ENCODE data around the gene EHBP1. TPM values are rescaled to one million over a fixed set of nuclear protein-coding genes. Genes with fewer than 3 reads are reported as not detected.

The EHBP1 gene
- total and polyA plus RNA-seq, 8 donors: 10.2 to 142 (median 37.9) TPM

DNA sequence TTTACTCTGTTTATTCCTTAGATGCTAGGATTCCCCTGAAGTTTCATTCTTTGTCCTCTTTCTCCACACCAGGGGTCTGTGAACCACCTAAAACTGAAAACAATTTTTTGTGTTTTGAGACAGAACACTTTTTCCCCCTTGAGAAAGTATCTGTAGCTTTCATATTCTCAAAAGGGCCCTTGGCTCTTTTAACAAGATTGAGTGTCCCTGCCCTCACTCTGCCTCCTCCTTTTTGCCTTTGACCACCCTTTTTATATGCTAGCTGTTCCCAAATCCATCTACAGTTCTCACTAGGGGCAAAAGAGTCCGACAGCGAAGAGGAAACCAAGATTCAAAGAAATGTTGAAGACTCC, 883 bp upstream of the EHBP1 start:
- Histone ChIP-seq H3K27ac (peak overlapping the region; percentile 78 to 97 (median 93)), H3K4me1 (peaks cover 24 to 41% (median 34%) of the 10 kb centered on the region in 4 donors), H3K36me3 (no peaks in the 10 kb centered on the region), H3K4me3 (peak overlapping the region; percentile 85 to 97 (median 95)), H3K27me3 (no peaks in the 10 kb centered on the region), H3K9me3 (no peaks in the 10 kb centered on the region)
- TF ChIP-seq, protein P1, sequence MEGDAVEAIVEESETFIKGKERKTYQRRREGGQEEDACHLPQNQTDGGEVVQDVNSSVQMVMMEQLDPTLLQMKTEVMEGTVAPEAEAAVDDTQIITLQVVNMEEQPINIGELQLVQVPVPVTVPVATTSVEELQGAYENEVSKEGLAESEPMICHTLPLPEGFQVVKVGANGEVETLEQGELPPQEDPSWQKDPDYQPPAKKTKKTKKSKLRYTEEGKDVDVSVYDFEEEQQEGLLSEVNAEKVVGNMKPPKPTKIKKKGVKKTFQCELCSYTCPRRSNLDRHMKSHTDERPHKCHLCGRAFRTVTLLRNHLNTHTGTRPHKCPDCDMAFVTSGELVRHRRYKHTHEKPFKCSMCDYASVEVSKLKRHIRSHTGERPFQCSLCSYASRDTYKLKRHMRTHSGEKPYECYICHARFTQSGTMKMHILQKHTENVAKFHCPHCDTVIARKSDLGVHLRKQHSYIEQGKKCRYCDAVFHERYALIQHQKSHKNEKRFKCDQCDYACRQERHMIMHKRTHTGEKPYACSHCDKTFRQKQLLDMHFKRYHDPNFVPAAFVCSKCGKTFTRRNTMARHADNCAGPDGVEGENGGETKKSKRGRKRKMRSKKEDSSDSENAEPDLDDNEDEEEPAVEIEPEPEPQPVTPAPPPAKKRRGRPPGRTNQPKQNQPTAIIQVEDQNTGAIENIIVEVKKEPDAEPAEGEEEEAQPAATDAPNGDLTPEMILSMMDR (IDR thresholded peaks at IDR 0.05): no peak
- TF ChIP-seq POLR2AphosphoS5 (IDR thresholded peaks at IDR 0.05) (no peak), EP300 (IDR thresholded peaks at IDR 0.05) (no peak), POLR2A (IDR thresholded peaks at IDR 0.05) (no peak)
- DNase-seq: no peak
- intact Hi-C loops (cut with DNase I; ENCODE audit: low total_unique reads): no loop called here
- WGBS, 5 donors: 0 to 19% (median 5%) methylated on average over 2 of the region's 2 CpGs

DNA sequence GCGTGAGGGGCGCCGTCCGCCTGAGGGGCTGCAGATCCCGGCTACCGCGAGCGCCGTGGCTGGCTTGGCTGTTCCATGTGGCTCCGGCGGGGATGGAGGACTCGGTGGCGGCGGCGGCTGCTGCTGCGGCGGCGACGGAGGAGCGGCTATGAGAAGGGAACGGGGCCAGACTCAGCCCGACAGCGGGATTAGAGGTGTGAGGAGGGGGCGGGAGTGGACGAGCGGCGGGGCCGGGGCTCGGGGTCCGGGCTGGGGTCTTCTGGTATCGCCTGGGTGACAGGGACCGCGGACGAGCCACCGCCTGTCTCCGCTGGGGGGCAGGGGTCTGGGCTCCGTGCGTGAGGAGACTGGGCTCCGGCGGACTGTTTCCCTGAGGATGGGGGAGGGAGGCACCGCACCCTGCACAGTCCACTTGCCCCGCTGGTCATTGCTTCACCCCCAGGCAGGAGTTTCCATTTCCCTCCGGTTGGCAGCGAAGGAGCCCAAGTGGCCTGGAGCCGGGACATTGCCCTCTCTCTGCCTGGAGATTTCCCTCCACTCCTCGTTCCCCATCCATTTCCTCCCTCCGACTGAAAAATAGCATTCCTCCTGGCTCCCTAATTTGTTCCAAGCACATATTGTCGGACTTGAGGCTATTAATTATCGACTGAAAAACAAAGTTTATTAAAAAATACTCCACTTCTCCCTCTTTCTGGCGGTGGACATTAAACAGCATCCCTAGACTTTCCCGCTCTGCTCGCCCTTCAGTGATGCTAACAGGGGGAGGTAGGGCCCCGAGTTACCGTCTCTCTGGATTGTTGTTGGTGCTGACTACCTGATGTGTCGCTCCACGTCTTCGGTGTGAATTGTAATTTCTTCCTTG, 577 bp downstream of the EHBP1 start:
- peaks cover 24 to 46% (median 36%) of the 10 kb centered on the region in 4 donors for H3K4me1 ChIP-seq
- intact Hi-C loops (cut with DNase I; ENCODE audit: low total_unique reads): no loop called here
- 1 to 3% (median 1%) methylated on average over 44 to 57 of the region's 57 CpGs for WGBS, 5 donors

DNA sequence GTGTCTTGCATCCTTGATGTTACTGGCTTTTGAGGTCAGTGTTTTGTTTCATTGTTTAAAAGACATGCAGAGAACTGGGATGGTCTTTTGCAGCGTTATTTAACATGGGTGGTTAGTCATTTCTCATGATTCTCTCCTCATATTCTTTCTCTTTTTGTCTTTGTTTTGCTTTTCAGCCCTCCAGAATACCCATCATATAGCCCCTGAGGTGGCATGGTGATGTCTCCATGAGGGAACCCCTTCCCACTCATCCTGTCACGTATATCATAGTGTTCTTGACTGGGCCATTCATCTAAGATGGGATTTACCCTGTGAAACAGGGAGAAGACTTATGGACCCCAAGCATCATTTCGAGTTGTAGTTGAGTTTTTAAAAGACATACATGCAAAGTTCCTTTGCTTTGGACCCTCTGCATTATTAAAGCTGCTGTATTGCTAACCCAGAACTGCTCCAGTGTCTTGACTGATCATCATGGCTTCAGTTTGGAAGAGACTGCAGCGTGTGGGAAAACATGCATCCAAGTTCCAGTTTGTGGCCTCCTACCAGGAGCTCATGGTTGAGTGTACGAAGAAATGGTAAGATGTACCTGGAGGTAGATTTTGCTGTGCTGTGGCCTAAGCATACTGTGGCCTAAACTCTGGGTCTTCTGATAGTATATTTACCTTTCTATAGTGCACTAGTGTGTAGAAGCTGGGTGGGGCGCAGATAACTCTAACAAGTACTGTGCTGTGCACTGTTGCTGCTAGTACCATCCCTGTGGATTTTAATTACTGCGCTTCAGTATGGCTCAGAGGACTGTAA, 1.4 kb downstream of the EHBP1 start:
- no peaks in the 10 kb centered on the region for H3K9me3 ChIP-seq
- H3K4me1 ChIP-seq: peaks cover 24 to 50% (median 38%) of the 10 kb centered on the region in 4 donors
- peak in 1 of 2 donors; percentile 21 for DNase-seq
- intact Hi-C loops (cut with DNase I; ENCODE audit: low total_unique reads): no loop called here
- peak overlapping the region; percentile 85 to 97 (median 95) for H3K4me3 ChIP-seq
- TF ChIP-seq EP300 (IDR thresholded peaks at IDR 0.05) (no peak), POLR2A (IDR thresholded peaks at IDR 0.05) (no peak)
- H3K27me3 ChIP-seq: no peaks in the 10 kb centered on the region
- H3K36me3 ChIP-seq: no peaks in the 10 kb centered on the region
- peak overlapping the region in 3 of 5 donors; percentile 94 to 97 (median 95) for H3K27ac ChIP-seq
- WGBS, 5 donors: 56 to 68% (median 60%) methylated on average over 7 of the region's 7 CpGs

More for the DNA sequence above, 577 bp downstream of the EHBP1 start:
- Histone ChIP-seq H3K9me3 (no peaks in the 10 kb centered on the region), H3K4me3 (peak overlapping the region; percentile 85 to 97 (median 95)), H3K27ac (peak overlapping the region; percentile 88 to 97 (median 94)), H3K27me3 (no peaks in the 10 kb centered on the region), H3K36me3 (no peaks in the 10 kb centered on the region)
- peak; percentile 49 to 85 for DNase-seq
- TF ChIP-seq, protein P1 (IDR thresholded peaks at IDR 0.05): peak in 4 of 7 experiments; percentile 17 to 39 (median 20)
- TF ChIP-seq POLR2A (IDR thresholded peaks at IDR 0.05) (no peak), POLR2AphosphoS5 (IDR thresholded peaks at IDR 0.05) (no peak)

DNA sequence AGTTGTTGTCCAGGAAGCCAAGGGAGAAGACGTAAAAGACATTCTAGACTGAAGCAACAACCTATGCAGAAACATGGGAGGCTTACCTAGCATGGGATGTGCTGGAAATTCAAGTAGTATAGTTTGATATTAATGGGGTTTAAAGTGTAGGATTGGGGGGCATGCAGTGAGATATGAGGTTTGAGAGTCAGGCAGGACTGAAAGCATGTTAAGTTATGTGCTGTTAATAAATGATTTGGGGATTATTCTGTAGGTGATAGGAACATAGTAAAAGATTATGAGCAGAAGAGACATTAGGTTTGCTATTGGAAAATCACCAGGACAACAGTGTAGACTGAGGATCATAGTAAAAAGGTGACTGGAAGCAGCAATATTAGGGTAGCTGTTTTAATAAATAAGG, 3.2 kb downstream of the EHBP1 start:
- TF ChIP-seq EP300 (IDR thresholded peaks at IDR 0.05) (no peak), POLR2AphosphoS5 (IDR thresholded peaks at IDR 0.05) (no peak), POLR2A (IDR thresholded peaks at IDR 0.05) (no peak)
- TF ChIP-seq, protein P1 (IDR thresholded peaks at IDR 0.05): no peak

More for the DNA sequence above, 3.2 kb downstream of the EHBP1 start:
- Histone ChIP-seq H3K4me1 (peaks cover 24 to 58% (median 39%) of the 10 kb centered on the region in 4 donors), H3K27ac (no peak overlapping the region), H3K27me3 (no peaks in the 10 kb centered on the region), H3K36me3 (no peaks in the 10 kb centered on the region), H3K4me3 (peak overlapping the region; percentile 18 to 96 (median 90)), H3K9me3 (no peaks in the 10 kb centered on the region)
- WGBS, 5 donors: 83 to 100% (median 93%) methylated on average over 1 of the region's 1 CpG
- intact Hi-C loops (cut with DNase I; ENCODE audit: low total_unique reads): no loop called here
- no peak for DNase-seq

All from stomach (tissue), 9 donors.